ENCODE results near the gene LCNL1.

GRCh38 chr9:136972743-136973142 lies 10.1 kb upstream of the LCNL1 start:
- TF ChIP-seq CTCF (IDR thresholded peaks at IDR 0.05) (no peak), POLR2A (IDR thresholded peaks at IDR 0.05) (no peak), POLR2AphosphoS5 (IDR thresholded peaks at IDR 0.05) (no peak), EP300 (IDR thresholded peaks at IDR 0.05) (no peak)
